ENCODE data around the gene RAPGEF5.
"Not testable (repeated sequence)": the region's sequence is repeated elsewhere in the genome, so short reads cannot be mapped to it uniquely, and the experiment has no call there.

The RAPGEF5 gene

DNA sequence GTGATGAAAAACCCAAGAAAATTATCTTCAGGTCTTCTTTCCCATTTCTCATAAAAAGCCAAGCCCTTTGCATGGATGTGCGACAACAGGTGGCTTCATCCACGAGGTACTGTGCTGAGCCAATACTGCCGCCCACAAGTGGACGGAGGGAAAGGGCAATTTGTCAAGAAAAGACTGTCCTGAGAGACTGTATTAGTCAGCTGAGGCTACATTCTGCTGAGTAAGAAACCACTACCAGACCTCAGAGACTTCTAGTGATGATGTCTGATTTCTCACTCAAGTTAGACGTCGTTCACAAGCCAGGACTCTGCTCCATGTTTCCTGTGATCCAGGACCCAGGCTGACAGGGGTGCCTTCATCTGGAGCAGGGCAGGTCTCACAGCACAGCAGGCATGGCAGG, 239.7 kb downstream of the RAPGEF5 start:
- DNase-seq (ENCODE audit: low read depth in 2 of 2): no peak

- DNase-seq (ENCODE audit: low read depth in 2 of 2): no peak
Observed at GRCh38 chr7:22116451-22117030, 240.4 kb downstream of the RAPGEF5 start.

DNA sequence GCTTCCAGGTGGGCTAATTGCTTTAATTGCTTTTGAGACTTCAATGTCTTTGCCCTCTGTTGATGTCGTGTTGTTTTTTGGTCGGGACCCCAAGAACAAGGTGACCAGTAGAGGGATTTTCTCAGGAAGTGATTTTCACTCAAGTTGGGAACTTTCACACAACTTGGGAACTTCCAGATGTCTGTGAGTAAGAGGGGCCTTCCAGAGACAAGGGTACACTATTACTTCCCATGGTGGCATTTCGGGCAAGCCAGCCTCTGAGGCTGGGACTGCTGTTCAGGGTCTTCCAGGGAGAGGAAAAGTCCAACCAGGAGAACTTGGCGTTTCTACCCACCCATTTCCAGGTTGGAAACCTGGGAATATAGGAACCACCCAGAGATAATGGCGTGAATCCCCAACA, 241.3 kb downstream of the RAPGEF5 start:
- no peak for DNase-seq (ENCODE audit: low read depth in 2 of 2)

DNA sequence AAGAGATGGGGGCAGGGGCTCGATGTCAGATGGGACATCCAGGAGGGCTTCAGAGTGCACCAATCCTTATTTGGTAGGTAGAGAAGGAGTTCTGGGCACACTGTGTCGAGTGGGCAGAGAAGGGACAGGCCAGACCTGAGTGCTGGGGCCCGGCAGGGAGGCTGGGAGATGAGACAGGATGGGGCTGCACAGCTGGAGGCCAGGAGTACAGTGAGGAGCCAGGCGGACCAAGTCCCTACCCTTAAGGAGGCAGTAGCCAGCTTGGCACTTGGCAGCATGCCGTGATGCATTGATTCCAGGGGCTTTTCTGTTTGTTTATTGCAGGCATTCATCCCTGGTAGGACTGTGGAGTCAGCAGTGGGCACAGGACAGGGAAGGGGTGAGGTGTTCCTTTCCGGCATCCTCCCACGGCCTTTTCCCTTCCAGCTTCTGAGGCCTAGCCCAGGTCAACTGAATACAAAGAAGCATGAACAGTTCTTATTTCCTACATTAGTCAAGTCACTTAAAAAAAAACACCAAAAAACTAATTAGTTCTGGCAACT, 242.4 kb downstream of the RAPGEF5 start:
- DNase-seq (ENCODE audit: low read depth in 2 of 2): no peak

- no peak for DNase-seq (ENCODE audit: low read depth in 2 of 2)
Observed at GRCh38 chr7:22113041-22113440, 243.9 kb downstream of the RAPGEF5 start.

GRCh38 chr7:22111661-22112060, 245.3 kb downstream of the RAPGEF5 start:
- DNase-seq (ENCODE audit: low read depth in 2 of 2): no peak

DNA sequence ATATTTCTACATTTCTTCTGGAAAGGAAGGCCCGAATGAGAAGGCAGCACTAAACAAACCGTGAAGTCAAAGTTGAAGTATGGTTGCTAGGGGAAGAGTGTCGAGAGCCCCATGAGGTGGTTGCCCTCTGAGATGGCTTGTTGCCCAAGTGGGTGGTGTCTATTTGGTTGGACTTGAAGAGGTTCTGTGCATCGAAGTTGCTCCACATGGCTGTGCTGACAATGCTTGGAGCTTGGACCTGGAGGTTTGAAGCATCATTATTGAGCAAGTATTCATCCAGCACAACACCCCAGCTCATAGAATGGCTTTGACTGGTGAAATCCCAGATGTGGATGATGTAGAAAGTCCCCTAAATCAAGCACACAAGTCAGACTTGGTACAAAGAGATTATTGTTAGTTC, 246.1 kb downstream of the RAPGEF5 start:
- DNase-seq (ENCODE audit: low read depth in 2 of 2): no peak

DNA sequence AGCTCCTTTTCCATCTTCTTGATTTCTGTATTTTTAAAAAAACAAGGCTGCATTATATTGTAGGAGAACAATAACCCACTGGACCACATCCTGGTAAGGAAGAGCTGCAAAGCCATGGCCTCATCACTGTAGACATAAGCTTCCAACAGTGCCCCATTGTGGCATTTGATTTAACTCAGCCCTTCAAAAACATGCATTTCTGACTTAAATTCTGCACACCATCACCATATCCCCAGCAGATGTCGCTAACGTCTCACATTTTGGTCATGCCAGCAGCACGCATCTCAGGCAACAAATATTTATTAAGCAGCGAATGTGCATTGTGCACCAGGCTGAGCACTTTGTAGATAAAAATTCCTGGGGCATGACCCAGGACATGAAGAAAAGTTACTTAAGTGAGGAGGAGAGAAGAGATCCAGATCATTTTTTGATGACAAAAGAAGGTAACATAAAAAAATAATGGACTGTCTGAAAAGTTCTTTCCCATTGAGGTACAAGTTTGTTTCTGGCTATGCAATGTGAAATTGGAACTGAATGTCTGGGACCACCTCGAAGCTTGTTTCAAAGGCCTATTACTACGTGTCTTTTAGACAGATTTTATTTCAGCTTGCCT, 246.6 kb downstream of the RAPGEF5 start:
- DNase-seq (ENCODE audit: low read depth in 2 of 2): peak; percentile 28 to 50

- peak in 1 of 2 experiments; percentile 19 for DNase-seq (ENCODE audit: low read depth in 2 of 2)
Observed at GRCh38 chr7:22109761-22110160, 247.2 kb downstream of the RAPGEF5 start.

DNA sequence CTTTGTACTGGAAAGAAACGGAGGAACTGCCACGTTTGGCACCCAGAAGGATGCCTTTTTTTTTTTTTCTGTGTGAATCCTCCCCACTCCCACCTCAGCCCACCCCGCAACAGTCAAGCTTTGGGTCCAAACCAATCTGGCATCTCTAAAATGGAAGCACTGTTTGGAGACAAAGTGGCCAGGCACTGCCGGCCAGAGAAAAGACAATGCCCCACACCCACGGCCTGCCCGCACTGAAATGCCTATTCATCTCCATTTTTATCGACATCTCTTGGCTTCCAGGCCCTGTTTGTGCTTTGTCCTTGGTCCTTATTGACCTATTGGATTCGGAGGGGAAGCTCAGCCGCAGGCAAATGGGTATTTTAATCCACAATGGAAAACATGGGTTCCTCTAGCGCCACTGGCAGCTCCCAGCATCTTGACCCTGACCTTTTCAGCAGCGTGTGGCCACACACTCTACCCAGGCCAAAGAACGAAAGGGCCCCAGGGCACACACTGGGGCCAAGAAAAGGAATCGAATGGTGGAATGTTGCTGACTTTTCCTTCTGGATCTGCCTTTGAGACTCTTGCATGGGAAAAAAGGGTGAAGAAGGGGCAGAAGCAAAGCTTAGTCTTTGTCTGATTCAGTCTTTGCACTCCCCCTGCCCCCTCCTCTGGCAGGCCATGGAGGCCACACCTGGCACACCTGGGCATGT, 248.7 kb downstream of the RAPGEF5 start:
- DNase-seq (ENCODE audit: low read depth in 2 of 2): no peak

DNA sequence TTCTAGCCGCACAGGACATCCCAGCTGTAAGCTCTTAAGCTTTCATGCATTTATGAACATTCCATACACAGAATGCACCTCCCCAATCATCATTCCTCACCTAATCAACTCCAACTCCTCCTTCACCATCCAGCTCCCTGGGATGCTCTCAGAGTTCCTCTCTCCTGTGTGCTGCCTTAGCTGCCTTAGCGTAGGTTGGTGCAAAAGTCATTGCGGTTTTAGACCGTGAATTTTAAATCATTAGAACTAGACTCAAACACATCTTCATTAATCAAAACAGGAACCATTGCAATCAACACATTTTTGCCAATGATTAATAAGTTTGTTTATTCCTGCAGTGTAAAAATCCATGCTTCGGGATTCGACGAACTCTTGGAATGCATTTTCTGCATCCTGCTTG, 251.4 kb downstream of the RAPGEF5 start:
- no peak for DNase-seq (ENCODE audit: low read depth in 2 of 2)

- DNase-seq (ENCODE audit: low read depth in 2 of 2): no peak
Observed at GRCh38 chr7:22094413-22095342, 262.3 kb downstream of the RAPGEF5 start.

DNA sequence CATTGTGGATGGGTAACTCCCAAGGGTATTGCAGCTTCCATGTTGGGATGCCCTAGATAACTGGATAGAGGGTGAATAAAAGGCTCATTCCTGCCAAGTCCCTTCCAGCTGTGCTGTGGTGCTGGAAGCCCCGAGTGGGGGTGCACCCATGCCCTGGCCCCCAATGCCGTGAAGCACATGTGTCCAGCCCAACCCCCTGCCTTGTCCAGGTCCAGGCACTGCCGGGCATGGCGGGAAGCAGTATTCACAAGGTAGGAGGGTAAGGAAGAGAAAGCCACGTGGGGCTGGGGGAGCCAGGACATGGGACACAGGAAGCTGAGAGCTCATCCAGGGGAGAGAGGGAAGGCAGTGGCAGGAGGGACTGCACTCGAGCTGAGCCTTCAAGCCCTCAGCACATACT, 263.0 kb downstream of the RAPGEF5 start:
- DNase-seq (ENCODE audit: low read depth in 2 of 2): no peak

- no peak for DNase-seq (ENCODE audit: low read depth in 2 of 2)
Observed at GRCh38 chr7:22093001-22093400, 264.0 kb downstream of the RAPGEF5 start.

DNA sequence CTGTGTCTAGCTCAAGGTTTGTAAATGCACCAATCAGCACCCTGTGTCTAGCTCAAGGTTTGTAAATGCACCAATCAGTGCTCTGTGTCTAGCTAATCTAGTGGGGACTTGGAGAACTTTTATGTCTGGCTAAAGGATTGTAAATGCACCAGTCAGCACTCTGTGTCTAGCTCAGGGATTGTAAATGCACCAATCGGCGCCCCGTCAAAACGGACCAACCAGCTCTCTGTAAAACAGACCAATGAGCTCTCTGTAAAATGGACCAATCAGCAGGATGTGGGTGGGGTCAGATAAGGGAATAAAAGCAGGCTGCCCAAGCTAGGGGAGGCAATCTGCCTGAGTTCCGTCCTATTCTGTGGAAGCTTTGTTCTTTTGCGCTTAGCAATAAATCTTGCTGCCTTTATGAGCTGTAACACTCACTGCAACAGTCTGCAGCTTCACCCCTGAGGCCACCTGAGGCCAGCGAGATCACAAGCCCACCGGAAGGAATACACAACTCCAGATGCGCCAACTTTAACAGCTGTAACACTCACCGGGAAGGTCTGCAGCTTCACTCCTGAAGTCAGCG, 265.9 kb downstream of the RAPGEF5 start:
- DNase-seq (ENCODE audit: low read depth in 2 of 2): not testable (repeated sequence)

- no peak for DNase-seq (ENCODE audit: low read depth in 2 of 2)
Observed at GRCh38 chr7:22090512-22090911, 266.4 kb downstream of the RAPGEF5 start.

DNA sequence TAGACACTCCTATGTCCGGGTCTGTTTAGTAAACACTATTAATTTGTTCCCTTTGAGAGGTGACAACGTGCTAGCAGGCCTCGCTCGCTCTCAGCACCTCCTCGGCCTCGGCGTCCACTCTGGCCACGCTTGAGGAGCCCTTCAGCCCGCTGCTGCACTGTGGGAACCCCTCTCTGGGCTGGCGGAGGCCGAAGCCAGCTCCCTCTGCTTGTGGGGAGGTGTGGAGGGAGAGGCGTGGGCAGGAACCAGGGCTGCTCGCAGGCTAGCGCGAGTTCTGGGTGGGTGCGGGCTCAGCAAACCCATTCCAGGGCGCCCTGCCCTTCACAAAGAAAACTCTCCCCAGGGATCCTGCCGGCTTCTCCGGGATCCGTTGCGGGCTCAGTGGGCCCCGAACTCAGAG, 266.8 kb downstream of the RAPGEF5 start:
- DNase-seq (ENCODE audit: low read depth in 2 of 2): no peak

DNA sequence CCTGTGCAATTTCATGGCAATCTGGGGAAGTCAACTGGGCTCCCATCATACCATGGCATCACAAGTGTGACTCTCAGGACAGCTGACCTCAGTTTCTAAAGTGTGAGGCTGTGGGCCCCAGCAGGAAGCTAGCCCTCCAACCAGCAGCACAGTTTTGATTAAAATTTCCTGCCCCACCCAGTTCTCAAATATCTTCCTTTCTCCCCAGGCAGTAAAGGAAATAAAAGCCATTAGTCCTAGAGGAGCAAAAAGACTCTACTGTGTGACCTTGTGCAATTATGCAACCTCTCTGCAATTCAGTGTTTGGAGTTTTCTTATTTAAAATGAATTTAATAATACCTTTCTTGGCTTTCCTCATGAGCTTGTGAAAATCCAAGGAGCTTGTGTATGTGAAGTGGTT, 268.1 kb downstream of the RAPGEF5 start:
- no peak for DNase-seq (ENCODE audit: low read depth in 2 of 2)

GRCh38 chr7:22087861-22088260, 269.1 kb downstream of the RAPGEF5 start:
- no peak for DNase-seq (ENCODE audit: low read depth in 2 of 2)

GRCh38 chr7:22083704-22084240, 273.2 kb downstream of the RAPGEF5 start:
- DNase-seq (ENCODE audit: low read depth in 2 of 2): no peak
